Stomach (tissue), 9 donors: ENCODE measurements around the gene SALL1. TPM values are rescaled to one million over a fixed set of nuclear protein-coding genes. Genes with fewer than 3 reads are reported as not detected.

Experiments used
- DNase-seq, 2 donors: peaks; one replicate each; pipeline versions ENCODE4 v3.0.0 to v3.0.0-alpha.2; 2013 to 2019
- H3K27ac ChIP-seq, 5 donors: fragments of 200-600 bp in 4 of 5; sonication (generic) in 4 of 5; one replicate each; pipeline ENCODE4 v1.5.1; 2013 to 2019; ENCODE audit warnings: mild to moderate bottlenecking in 1 of 5, moderate library complexity in 1 of 5
- H3K27me3 ChIP-seq, 3 donors: fragments of 200-600 bp; sonication (generic); one replicate each; pipeline ENCODE4 v1.5.1; 2017 to 2019; ENCODE audit warnings: mixed run types in 1 of 3
- H3K36me3 ChIP-seq, 4 donors: fragments of 200-600 bp; sonication (generic); 1 replicate in 3 of 4; 2 replicates in 1 of 4; pipeline ENCODE4 v1.5.1; 2016 to 2019
- H3K4me1 ChIP-seq, 4 donors: fragments of 200-600 bp; sonication (generic); one replicate each; pipeline ENCODE4 v1.5.1; 2016 to 2019
- H3K4me3 ChIP-seq, 4 donors: fragments of 200-600 bp; sonication (generic) in 3 of 4; one replicate each; pipeline ENCODE4 v1.5.1; 2016 to 2019; ENCODE audit warnings: mild to moderate bottlenecking in 1 of 4
- H3K9me3 ChIP-seq, 4 donors: fragments of 200-600 bp; sonication (generic); one replicate each; pipeline ENCODE4 v1.5.1; 2016 to 2019
- CTCF ChIP-seq, 7 experiments: fragments of 450-650 bp in 4 of 7; fragments of 200-600 bp in 3 of 7; sonication (generic) in 3 of 7; IDR thresholded peaks; one replicate each; pipeline ENCODE4 v1.5.1; 2016 to 2019; ENCODE audit warnings: antibody characterized with exemption in 7 of 7, control low read depth in 2 of 7, mild to moderate bottlenecking in 1 of 7
- EP300 ChIP-seq: sonication (generic); formaldehyde crosslinking; IDR thresholded peaks from one replicate; pipeline ENCODE4 v1.6.1; 2017; ENCODE audit warnings: antibody characterized with exemption
- POLR2A ChIP-seq, 4 donors: fragments of 450-650 bp; IDR thresholded peaks; one replicate each; pipeline ENCODE4 v1.6.1; 2016; ENCODE audit warnings: antibody characterized with exemption in 4 of 4, control low read depth in 2 of 4, mild to moderate bottlenecking in 1 of 4, moderate library complexity in 1 of 4
- POLR2AphosphoS5 ChIP-seq, 3 donors: sonication (generic); formaldehyde crosslinking; IDR thresholded peaks; one replicate each; pipeline ENCODE4 v1.6.1; 2016; ENCODE audit warnings: antibody characterized with exemption in 3 of 3
- WGBS, 5 donors: extraction: QIAGEN DNeasy Blood & Tissue Kit in 3 of 5; methylation state at CpG; one replicate each; pipeline versions ENCODE4 v1.1.5 to v1.1.7; 2013 to 2018; 5-methylcytosine and 5-hydroxymethylcytosine counted together
- intact Hi-C: fragments of 100-400 bp; cut with DNase I; formaldehyde crosslinking; loops from one replicate; pipeline ENCODE4 v1.15.1; 2023; ENCODE audit warnings: low total_unique reads
- polyA plus RNA-seq, 3 donors: library from polyadenylated mRNA; stranded (reverse); fragments of 200-250 nt; gene quantifications; one replicate each; pipeline ENCODE4 v1.2.3, GENCODE V29; 2013
- total RNA-seq, 5 donors: library from RNA; depleted of rRNA; stranded (reverse); fragments of >200 nt; gene quantifications; one replicate each; pipeline versions ENCODE4 v1.1.0 to v1.2.3, GENCODE V29; 2014 to 2016
- donor health status: healthy with polysubstance abuse.
- donor health status: Bipolar disorder and iron deficiency.
- donor health status: healthy.

The SALL1 gene
- total and polyA plus RNA-seq, 8 donors, result 0.43 to 6.3 (median 0.97) TPM; not detected in 2

DNA sequence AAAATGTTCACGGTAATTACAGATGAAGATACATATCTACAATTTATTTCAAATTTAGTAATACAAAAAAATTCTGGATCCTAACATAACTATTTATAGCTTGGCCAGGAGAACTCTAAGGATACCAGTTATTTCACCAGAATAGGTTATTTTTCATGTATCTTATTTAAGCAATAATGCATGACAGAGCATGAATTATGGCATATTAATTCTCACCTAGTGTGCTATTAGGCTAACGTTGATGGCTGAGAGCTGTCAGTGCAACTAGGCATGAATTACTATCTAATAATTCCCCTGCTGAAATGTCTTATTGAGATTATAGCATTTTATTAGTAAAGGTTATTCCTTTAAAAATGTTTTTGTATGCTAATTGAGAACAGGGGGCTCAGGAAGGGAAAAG lies 44.5 kb downstream of the SALL1 start:
- Histone ChIP-seq H3K4me3 (no peak overlapping the region), H3K27me3 (peaks cover 0 to 9% (median 0%) of the 10 kb centered on the region in 3 donors), H3K27ac (no peak overlapping the region), H3K9me3 (peaks cover 0 to 6% (median 0%) of the 10 kb centered on the region in 4 donors), H3K4me1 (no peaks in the 10 kb centered on the region), H3K36me3 (no peaks in the 10 kb centered on the region)
- DNase-seq, result no peak
- TF ChIP-seq EP300 (no peak), POLR2A (IDR thresholded peaks at IDR 0.05) (no peak), POLR2AphosphoS5 (IDR thresholded peaks at IDR 0.05) (no peak), CTCF (IDR thresholded peaks at IDR 0.05) (no peak)
- intact Hi-C loops, result no loop called here
- 69 to 89% (median 85%) methylated on average over 2 of the region's 2 CpGs for WGBS, 5 donors

DNA sequence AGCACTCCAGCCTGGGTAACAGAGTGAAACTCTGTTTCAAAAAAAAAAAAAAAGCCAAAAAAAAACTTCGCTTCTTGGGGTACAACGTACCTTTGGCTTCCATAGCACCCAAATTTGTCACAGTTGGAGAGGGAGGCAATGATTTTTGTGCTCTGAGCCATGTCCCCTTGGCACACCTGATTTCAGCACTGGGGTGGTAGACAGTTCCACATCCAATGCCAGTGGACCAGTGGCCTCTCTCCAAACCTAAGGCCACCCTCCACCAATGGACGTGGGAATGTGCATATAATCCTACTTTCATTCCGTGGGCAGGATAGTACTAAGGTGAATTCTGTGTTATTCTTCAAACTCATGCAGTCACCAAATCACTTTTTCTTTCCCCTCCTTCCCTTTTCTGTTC lies 47.5 kb downstream of the SALL1 start:
- Histone ChIP-seq H3K9me3 (no peaks in the 10 kb centered on the region), H3K4me3 (no peak overlapping the region), H3K4me1 (no peaks in the 10 kb centered on the region), H3K27me3 (no peaks in the 10 kb centered on the region), H3K36me3 (no peaks in the 10 kb centered on the region), H3K27ac (no peak overlapping the region)
- 68 to 85% (median 78%) methylated on average over 4 of the region's 4 CpGs for WGBS, 5 donors
- intact Hi-C loops, result no loop called here
- no peak for DNase-seq
- TF ChIP-seq POLR2AphosphoS5 (IDR thresholded peaks at IDR 0.05) (no peak), POLR2A (IDR thresholded peaks at IDR 0.05) (no peak), CTCF (IDR thresholded peaks at IDR 0.05) (no peak), EP300 (no peak)

DNA sequence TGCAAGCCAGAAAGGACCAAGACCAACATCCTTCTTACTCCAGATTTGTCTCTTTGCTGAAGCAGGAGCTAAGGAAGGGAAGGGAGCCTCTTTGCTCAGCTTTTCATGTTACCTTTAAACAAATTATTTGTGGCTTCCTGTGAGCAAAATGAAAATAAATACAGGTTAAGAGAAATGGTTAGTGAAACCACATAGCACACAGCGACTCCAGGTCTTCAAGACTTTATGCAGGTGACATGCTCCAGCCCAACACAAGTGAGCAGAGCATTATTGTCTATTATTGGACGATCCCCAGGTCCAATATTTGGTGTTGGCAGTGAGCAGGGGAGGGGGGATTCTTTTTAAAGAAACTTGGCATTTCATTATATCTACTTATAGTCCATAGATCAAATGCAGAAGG lies 53.3 kb downstream of the SALL1 start:
- 66 to 82% (median 72%) methylated on average over 2 of the region's 2 CpGs for WGBS, 5 donors
- H3K4me1 ChIP-seq, result no peaks in the 10 kb centered on the region

DNA sequence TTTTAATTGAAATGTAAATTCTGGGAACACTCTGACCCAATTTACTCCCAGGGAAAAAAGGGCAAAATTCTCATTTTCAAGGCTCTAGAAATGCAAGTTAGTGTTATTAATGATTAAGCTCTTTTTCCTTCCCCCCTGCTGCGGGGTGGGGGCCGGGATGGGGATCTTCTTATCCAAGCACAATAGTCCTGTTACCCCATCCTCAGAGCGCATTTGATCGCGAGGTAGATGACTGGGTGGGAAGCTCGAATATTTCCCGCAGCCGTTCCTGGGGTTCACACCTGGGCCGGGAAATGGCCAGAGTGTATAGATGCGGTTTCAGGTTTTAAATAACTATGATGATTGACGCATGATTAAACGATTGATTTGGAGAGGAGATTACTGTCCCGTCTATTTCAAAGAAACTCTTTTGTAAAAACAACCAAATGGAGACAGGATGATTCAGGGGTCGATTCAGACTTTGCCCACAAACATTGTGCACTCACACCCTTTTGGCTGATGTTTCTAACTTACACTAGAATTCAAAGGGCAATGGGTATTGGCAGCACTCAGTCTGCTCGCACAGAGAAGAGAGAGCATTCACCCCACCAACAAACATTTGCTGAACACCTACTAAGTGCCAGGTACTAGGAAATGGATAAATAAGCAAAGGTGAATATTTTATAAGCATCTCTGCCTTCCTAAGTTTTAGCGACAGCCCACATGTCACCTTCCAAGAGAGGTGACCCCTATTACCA lies 55.0 kb downstream of the SALL1 start:
- H3K27ac ChIP-seq, result no peak overlapping the region
- H3K4me3 ChIP-seq, result no peak overlapping the region
- H3K4me1 ChIP-seq, result no peaks in the 10 kb centered on the region
- TF ChIP-seq POLR2A (IDR thresholded peaks at IDR 0.05) (no peak), POLR2AphosphoS5 (IDR thresholded peaks at IDR 0.05) (no peak), CTCF (IDR thresholded peaks at IDR 0.05) (no peak), EP300 (no peak)
- 44 to 55% (median 52%) methylated on average over 16 of the region's 16 CpGs for WGBS, 5 donors
- H3K36me3 ChIP-seq, result no peaks in the 10 kb centered on the region
- intact Hi-C loops, result no loop called here
- H3K27me3 ChIP-seq, result peaks cover 0 to 14% (median 0%) of the 10 kb centered on the region in 3 donors
- H3K9me3 ChIP-seq, result peaks cover 0 to 3% (median 0%) of the 10 kb centered on the region in 4 donors
- DNase-seq, result no peak

More for the DNA sequence above, 53.3 kb downstream of the SALL1 start:
- Histone ChIP-seq H3K36me3 (no peaks in the 10 kb centered on the region), H3K4me3 (no peak overlapping the region), H3K27me3 (peaks cover 0 to 14% (median 0%) of the 10 kb centered on the region in 3 donors), H3K27ac (no peak overlapping the region), H3K9me3 (no peaks in the 10 kb centered on the region)
- no peak for DNase-seq
- no peak for TF ChIP-seq CTCF (IDR thresholded peaks at IDR 0.05)
- no peak for TF ChIP-seq POLR2AphosphoS5 (IDR thresholded peaks at IDR 0.05)
- no peak for TF ChIP-seq EP300
- no peak for TF ChIP-seq POLR2A (IDR thresholded peaks at IDR 0.05)
- intact Hi-C loops, result no loop called here
